Naive thymus-derived CD8-positive, alpha-beta T cell (primary cell): ENCODE measurements around the gene COIL. TPM values are rescaled to one million over a fixed set of nuclear protein-coding genes. Genes with fewer than 3 reads are reported as not detected.
A peak's percentile ranks its signal among the peaks of the same experiment; 100 is the strongest.
"Not testable (repeated sequence)": the region's sequence is repeated elsewhere in the genome, so short reads cannot be mapped to it uniquely, and the experiment has no call there.

Source experiments
- ATAC-seq, 2 donors: fragments of 150-1000 bp; cut with Tn5 transposase in 1 of 2; sonication (Bioruptor Pico), chemical (Tn5 transposase) in 1 of 2; 1 replicate in 1 of 2; 2 replicates in 1 of 2; pipeline ENCODE4 v1.10.0; 2021; ENCODE audit warnings: mild to moderate bottlenecking in 2 of 2, moderate library complexity in 2 of 2
- POLR2A ChIA-PET: fragments of 350-600 bp; sonication (Branson Sonifier 250); formaldehyde crosslinking; loops from one replicate; lab custom pipeline; 2021; ENCODE audit warnings: antibody characterized with exemption; lab: Charles Lee
- DNase-seq, 10 donors: peaks; one replicate each; pipeline versions ENCODE4 v3.0.0 to v3.0.0-alpha.2; 2020 to 2022
- H3K27ac Mint-ChIP-seq, 10 donors: one replicate each; pipeline ENCODE4 v1.8.0; 2020 to 2022; ENCODE audit warnings: mild to moderate bottlenecking in 10 of 10, mixed read lengths in 10 of 10, moderate library complexity in 4 of 10, inconsistent platforms in 1 of 10
- H3K27me3 Mint-ChIP-seq, 5 donors: one replicate each; pipeline ENCODE4 v1.8.0; 2021 to 2022; ENCODE audit warnings: mixed read lengths in 5 of 5
- H3K36me3 Mint-ChIP-seq, 3 donors: one replicate each; pipeline ENCODE4 v1.8.0; 2020 to 2022; ENCODE audit warnings: mixed read lengths in 3 of 3, mild to moderate bottlenecking in 2 of 3, inconsistent platforms in 1 of 3
- H3K4me1 Mint-ChIP-seq, 4 donors: one replicate each; pipeline ENCODE4 v1.8.0; 2021 to 2022; ENCODE audit warnings: mixed read lengths in 4 of 4
- H3K4me3 Mint-ChIP-seq, 10 donors: one replicate each; pipeline ENCODE4 v1.8.0; 2020 to 2022; ENCODE audit warnings: mild to moderate bottlenecking in 10 of 10, mixed read lengths in 10 of 10, moderate library complexity in 6 of 10, inconsistent platforms in 1 of 10
- H3K9me3 Mint-ChIP-seq, 9 donors: one replicate each; pipeline ENCODE4 v1.8.0; 2020 to 2022; ENCODE audit warnings: mixed read lengths in 9 of 9, mild to moderate bottlenecking in 3 of 9, inconsistent platforms in 1 of 9, moderate library complexity in 1 of 9
- polyA plus RNA-seq, 3 donors: library from polyadenylated mRNA; unstranded; fragments of 300-500 nt; fragmentation: Illumina TruSeq; gene quantifications; one replicate each; pipeline ENCODE4 v1.2.3, GENCODE V29; 2021
- total RNA-seq, 8 experiments: library from RNA in 2 of 8; stranded (reverse) in 2 of 8; gene quantifications; one replicate each; pipeline ENCODE4 v1.2.3 and lab custom pipeline; 2021 to 2026

COIL gene
- total and polyA plus RNA-seq, 5 experiments from 2014 or later: 12.0 to 24.2 (median 18.8) TPM

DNA sequence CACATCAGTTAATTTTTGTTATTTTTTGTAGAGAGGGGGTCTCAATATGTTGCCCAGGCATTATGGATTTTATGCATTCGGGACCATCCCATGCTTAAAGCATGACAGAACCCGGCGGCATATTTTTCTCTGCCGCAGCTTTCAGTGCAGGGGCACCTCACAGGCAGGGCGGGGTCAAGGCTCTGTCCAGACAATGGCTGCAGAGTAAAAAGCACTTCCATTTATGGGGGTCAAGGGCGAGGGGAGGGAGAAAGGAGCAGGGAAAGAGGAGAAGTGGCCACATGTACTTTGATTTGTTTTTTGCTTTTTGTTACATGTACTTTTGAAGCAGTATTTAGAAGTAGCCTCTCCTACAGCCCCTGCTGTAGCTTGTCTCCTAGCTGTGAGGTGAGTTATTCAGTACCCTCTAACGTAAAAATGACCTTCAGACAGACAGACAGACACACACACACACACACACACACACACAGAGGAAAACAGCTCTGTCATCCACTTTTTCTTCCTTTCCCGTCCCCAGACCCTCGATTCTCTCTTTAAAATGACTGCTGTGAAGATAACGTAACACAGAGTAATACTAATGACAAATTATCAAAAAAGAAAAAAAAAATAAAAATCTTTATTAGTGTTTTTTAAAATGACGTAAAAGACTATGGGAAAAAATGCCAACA lies 16.2 kb upstream of the COIL start:
- Mint-ChIP-seq H3K27ac (peak overlapping the region in 6 of 10 donors; percentile 32 to 86 (median 55)), H3K4me1 (peaks cover 12 to 28% (median 25%) of the 10 kb centered on the region in 4 donors), H3K27me3 (peaks cover 0 to 3% (median 0%) of the 10 kb centered on the region in 5 donors), H3K4me3 (peak overlapping the region; percentile 57 to 96 (median 75)), H3K36me3 (peaks cover 0 to 2% (median 0%) of the 10 kb centered on the region in 3 donors), H3K9me3 (no peaks in the 10 kb centered on the region)
- DNase-seq: no peak
- POLR2A ChIA-PET: interaction anchor here (1.4 kb wide), 1 partner anchor 31 kb away, joined by 4 read pairs; no protein-coding TSS in a partner anchor
- no peak for ATAC-seq

DNA sequence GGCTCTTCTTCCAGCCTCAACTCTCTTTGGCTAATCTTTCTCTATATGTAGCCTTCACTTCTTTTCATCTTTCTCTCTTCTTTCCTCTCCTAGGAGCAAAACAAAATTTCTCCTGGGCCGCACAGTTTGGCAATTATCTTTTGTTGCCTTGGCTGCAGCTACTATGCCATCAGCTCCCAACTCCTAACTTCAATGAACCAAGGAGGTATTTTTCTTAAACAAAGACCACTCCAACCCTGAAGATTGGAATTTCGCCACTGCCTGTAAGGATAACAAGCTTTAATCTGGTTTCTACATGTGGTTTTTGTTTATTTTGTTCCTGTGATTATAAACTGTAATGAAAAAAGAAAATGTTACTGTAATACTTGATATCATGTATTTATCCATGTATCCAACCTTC lies 14.8 kb upstream of the COIL start:
- H3K27me3 Mint-ChIP-seq: peaks cover 0 to 3% (median 0%) of the 10 kb centered on the region in 5 donors
- no peaks in the 10 kb centered on the region for H3K9me3 Mint-ChIP-seq
- no peaks in the 10 kb centered on the region for H3K36me3 Mint-ChIP-seq
- H3K4me1 Mint-ChIP-seq: peaks cover 12 to 28% (median 25%) of the 10 kb centered on the region in 4 donors
- H3K4me3 Mint-ChIP-seq: no peak overlapping the region
- no peak for DNase-seq
- POLR2A ChIA-PET: no interaction called here
- ATAC-seq: no peak
- H3K27ac Mint-ChIP-seq: no peak overlapping the region

DNA sequence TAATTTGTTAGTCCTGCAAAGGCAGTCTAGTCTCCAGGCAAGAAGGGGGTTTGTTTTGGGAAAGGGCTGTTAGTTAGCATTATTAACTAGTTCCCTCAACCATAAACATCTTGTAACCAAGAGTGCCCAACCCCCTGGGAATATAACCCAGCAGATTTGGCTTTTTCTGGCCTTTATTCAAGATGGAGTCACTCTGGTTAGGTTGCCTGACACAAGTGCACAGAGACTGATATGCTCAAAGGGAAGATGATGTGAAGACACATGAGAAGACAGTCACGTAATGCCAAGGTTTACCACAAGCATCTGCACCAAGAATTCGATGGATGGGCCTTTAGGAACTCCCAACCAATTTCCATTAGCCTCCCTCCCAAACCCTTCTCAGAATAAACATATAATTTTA lies 13.2 kb upstream of the COIL start:
- H3K27me3 Mint-ChIP-seq: peaks cover 0 to 3% (median 0%) of the 10 kb centered on the region in 5 donors
- H3K4me3 Mint-ChIP-seq: no peak overlapping the region
- peaks cover 10 to 24% (median 19%) of the 10 kb centered on the region in 4 donors for H3K4me1 Mint-ChIP-seq
- no peaks in the 10 kb centered on the region for H3K36me3 Mint-ChIP-seq
- ATAC-seq (no peak), DNase-seq (no peak)
- POLR2A ChIA-PET: no interaction called here
- no peaks in the 10 kb centered on the region for H3K9me3 Mint-ChIP-seq
- H3K27ac Mint-ChIP-seq: no peak overlapping the region

DNA sequence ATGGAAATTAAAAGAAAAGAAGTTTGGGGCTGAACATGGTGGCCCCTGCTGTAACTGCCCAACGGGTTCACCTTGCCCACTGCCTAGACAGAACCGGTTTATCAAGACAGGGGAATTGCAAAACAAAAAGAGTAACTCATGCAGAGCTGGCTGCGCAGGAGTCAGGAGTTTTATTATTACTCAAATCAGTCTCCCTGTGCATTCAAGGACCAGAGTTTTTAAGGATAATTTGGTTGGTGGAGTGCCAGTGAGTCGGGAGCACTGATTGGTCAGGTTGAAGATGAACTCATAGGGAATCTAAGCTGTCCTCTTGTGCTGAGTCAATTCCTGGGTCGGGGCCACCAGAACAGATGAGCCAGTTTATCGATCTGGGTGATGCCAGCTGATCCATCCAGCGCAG lies 12.7 kb upstream of the COIL start:
- Mint-ChIP-seq H3K36me3 (no peaks in the 10 kb centered on the region), H3K27me3 (peaks cover 0 to 3% (median 0%) of the 10 kb centered on the region in 5 donors), H3K27ac (no peak overlapping the region), H3K9me3 (no peaks in the 10 kb centered on the region), H3K4me1 (peaks cover 5 to 19% (median 13%) of the 10 kb centered on the region in 4 donors), H3K4me3 (no peak overlapping the region)
- ATAC-seq (no peak), DNase-seq (no peak)
- POLR2A ChIA-PET: no interaction called here

DNA sequence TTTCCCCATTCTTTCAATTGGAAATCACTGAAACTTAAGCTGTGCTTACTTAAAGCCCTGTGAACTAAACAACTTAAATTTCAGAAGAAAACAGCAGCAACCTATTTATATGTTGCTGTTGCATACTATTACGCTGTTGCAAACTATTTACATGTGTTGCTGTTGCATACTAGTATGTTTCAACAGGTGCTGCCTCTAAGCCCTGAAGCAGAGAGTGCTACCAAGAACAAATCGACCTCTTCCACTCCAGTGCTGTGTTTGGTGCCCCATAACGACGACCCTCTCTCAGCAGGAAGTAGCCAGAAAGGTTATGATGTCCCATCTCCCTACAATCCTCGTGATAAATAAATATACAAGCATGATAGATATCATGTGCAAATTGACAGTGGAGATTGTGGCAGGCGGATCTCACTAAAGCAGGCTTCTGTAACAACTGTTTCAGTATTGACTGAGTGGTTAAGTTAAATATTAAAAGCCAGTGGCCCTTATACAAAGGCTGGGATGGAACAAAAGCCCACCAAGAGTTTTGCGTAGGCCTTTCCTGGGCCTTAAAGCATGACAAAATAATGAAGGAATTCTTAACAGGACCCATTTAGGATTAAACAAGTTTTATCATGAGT lies 11.4 kb upstream of the COIL start:
- POLR2A ChIA-PET: no interaction called here
- H3K36me3 Mint-ChIP-seq: no peaks in the 10 kb centered on the region
- H3K27me3 Mint-ChIP-seq: peaks cover 0 to 3% (median 0%) of the 10 kb centered on the region in 5 donors
- H3K4me3 Mint-ChIP-seq: no peak overlapping the region
- H3K9me3 Mint-ChIP-seq: no peaks in the 10 kb centered on the region
- H3K27ac Mint-ChIP-seq: no peak overlapping the region
- no peak for ATAC-seq
- H3K4me1 Mint-ChIP-seq: peaks cover under 1 to 7% (median 5%) of the 10 kb centered on the region in 4 donors
- DNase-seq: no peak

DNA sequence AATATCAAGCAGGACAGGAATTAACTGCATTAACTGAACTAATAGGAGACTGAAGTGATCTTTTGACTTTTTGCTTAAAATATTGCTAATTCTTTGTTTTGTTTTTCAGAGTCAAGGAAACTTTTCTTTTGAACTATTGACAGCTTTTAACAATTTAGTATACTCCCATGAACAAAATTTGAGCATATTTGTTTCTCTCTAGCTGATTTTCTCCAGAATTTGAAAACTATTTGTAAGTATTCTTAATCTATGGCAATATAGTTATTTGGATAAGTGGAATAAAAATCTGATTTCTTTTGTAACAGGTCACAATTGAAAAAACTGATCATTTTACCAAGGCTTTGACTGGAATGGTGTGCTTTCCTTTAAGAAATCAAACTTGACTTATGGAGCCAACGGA lies 10.1 kb upstream of the COIL start:
- POLR2A ChIA-PET: interaction anchor here (0.6 kb wide), 1 partner anchor 27 kb away, joined by 3 read pairs; no protein-coding TSS in a partner anchor

DNA sequence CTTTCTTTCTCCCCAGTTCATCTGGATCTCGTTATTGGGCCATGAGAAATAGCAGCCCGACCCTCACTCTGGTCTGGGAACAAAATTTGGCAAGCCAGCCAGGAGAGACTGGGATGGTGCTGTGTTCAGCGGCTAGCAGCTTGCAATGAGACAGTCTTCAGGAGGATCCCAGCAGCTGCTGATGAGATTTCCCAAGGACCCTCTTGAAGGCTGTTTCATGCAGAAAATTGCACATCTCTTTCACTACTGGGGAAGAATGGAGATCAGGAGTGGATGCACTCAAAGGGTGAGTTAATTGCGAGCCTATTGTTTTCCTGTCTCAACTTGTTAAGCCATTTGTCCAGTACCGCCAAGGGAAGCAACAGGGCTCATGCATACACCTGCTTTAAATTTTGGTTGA lies 5.5 kb upstream of the COIL start:
- H3K27ac Mint-ChIP-seq: no peak overlapping the region
- H3K27me3 Mint-ChIP-seq: peaks cover 0 to 4% (median 0%) of the 10 kb centered on the region in 5 donors
- H3K4me1 Mint-ChIP-seq: no peaks in the 10 kb centered on the region
- no peaks in the 10 kb centered on the region for H3K9me3 Mint-ChIP-seq
- no peak overlapping the region for H3K4me3 Mint-ChIP-seq
- ATAC-seq (no peak), DNase-seq (no peak)
- no peaks in the 10 kb centered on the region for H3K36me3 Mint-ChIP-seq
- POLR2A ChIA-PET: no interaction called here

More for the DNA sequence above, 10.1 kb upstream of the COIL start:
- ATAC-seq (no peak), DNase-seq (no peak)
- Mint-ChIP-seq H3K9me3 (no peaks in the 10 kb centered on the region), H3K36me3 (no peaks in the 10 kb centered on the region), H3K27ac (no peak overlapping the region), H3K4me3 (no peak overlapping the region), H3K27me3 (peaks cover 0 to 3% (median 0%) of the 10 kb centered on the region in 5 donors), H3K4me1 (no peaks in the 10 kb centered on the region)

DNA sequence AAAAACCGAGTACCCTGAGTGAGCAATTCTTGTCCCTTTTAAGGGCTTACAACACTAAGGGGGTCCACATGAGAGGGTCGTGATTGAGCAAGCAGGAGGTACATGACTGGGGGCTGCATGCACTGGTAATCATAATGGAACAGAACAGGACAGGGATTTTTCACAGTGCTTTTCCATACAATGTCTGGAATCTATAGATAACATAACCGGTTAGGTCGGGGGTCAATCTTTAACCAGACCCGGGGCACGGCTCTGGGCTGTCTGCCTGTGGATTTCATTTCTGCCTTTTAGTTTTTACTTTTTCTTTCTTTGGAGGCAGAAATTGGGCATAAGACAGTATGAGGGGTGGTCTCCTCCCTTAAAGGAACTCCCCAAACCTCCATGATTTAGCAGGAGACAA lies 4.8 kb upstream of the COIL start:
- H3K4me3 Mint-ChIP-seq, H3K4me1 Mint-ChIP-seq, H3K27me3 Mint-ChIP-seq, DNase-seq, ATAC-seq, H3K9me3 Mint-ChIP-seq, H3K36me3 Mint-ChIP-seq, POLR2A ChIA-PET, H3K27ac Mint-ChIP-seq: not testable (repeated sequence)

DNA sequence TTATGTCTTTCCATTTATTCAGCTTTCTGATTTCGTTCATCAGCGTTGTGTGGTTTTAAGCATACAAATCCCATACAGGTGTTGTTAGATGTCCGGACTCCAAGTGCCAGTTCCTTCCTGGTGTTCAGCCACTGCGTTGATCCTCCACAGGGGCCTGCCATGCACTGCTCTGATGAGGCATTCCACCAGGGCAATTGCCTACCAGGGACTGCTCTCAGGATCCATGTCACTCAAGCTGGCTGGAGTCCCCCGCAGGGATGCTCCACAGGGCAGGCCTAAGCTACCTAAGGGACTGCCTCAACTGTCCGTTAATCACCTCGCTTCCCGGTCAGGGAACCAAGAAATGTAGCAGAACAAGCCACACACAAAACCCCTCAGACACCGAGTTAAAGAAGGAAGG lies 4.4 kb upstream of the COIL start:
- H3K4me3 Mint-ChIP-seq, H3K27ac Mint-ChIP-seq, H3K27me3 Mint-ChIP-seq, H3K36me3 Mint-ChIP-seq, H3K4me1 Mint-ChIP-seq, DNase-seq, H3K9me3 Mint-ChIP-seq, ATAC-seq, POLR2A ChIA-PET: not testable (repeated sequence)

DNA sequence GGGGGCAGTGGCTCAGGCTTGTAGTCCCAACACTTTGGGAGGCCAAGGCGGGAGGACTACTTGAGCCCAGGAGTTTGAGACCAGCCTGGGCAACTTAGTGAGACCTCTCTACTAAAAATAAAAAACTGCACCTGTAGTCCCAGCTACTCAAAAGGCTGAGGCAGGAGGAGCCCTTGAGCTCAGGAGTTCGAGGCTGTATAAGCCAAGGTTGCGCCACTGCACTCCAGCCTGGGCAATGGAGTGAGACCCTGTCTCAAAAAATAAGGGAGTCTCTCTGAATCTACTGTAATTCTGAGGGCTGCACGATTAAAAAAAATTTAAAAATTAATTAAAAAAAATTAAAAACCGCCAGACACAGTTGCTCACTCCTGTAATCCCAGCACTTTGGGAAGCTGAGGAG lies 3.9 kb downstream of the COIL start:
- no peak for DNase-seq
- no peaks in the 10 kb centered on the region for H3K27me3 Mint-ChIP-seq
- H3K4me3 Mint-ChIP-seq: no peak overlapping the region
- POLR2A ChIA-PET: interaction anchor here (0.6 kb wide), 1 partner anchor 1558 kb away, joined by 3 read pairs; no protein-coding TSS in a partner anchor
- no peak for ATAC-seq
- peak overlapping the region in 1 of 10 donors; percentile 15 for H3K27ac Mint-ChIP-seq
- peaks cover 0 to 25% (median 0%) of the 10 kb centered on the region in 3 donors for H3K36me3 Mint-ChIP-seq
- no peaks in the 10 kb centered on the region for H3K9me3 Mint-ChIP-seq
- H3K4me1 Mint-ChIP-seq: peaks cover 12 to 54% (median 26%) of the 10 kb centered on the region in 4 donors

DNA sequence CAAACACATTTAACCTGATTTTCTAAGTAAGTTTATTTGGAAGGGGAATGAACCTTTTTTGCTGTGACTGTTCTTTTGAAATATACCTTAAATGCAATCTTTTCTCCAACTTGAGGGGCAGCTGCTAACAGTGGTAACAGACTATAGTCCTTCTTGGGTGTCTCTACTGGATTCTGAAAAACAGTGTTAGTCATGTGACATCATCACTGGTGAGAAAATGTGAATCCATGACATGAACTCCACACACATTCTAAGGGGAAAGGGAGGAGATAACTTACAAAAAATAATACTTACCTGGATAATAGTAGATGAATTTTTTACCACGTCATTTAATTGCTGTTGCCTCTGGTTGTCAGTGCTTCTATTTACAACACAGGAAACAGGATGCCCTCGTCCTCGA lies 11.3 kb downstream of the COIL start:
- peaks cover 0 to 11% (median 4%) of the 10 kb centered on the region in 4 donors for H3K4me1 Mint-ChIP-seq
- H3K4me3 Mint-ChIP-seq: no peak overlapping the region
- no peaks in the 10 kb centered on the region for H3K9me3 Mint-ChIP-seq
- POLR2A ChIA-PET: no interaction called here
- peak overlapping the region in 4 of 10 donors; percentile 18 to 84 (median 42) for H3K27ac Mint-ChIP-seq
- H3K27me3 Mint-ChIP-seq: no peaks in the 10 kb centered on the region
- DNase-seq (no peak), ATAC-seq (no peak)
- peaks cover 0 to 73% (median 20%) of the 10 kb centered on the region in 3 donors for H3K36me3 Mint-ChIP-seq

DNA sequence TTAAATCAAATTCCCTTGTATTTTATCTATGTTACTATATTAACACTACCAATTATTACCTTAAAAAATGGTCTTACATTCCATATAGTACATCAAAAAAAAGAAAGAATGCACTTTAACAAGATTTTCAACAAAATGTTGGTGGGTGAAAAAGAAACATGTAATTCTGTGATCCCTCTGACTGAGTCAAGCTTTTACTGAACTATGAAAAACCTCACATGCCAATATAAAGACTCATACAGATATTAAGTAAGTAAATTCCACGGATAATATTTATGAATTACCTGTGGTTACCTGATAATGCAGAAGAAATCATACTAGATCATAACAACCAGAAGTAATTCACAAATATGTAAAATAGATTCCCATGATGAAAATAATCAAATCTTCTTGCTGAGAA lies 12.4 kb downstream of the COIL start:
- H3K4me1 Mint-ChIP-seq: peaks cover 0 to 9% (median 4%) of the 10 kb centered on the region in 4 donors
- DNase-seq (no peak), ATAC-seq (no peak)
- POLR2A ChIA-PET: no interaction called here
- no peaks in the 10 kb centered on the region for H3K9me3 Mint-ChIP-seq
- H3K36me3 Mint-ChIP-seq: peaks cover 0 to 82% (median 20%) of the 10 kb centered on the region in 3 donors
- H3K27me3 Mint-ChIP-seq: no peaks in the 10 kb centered on the region
- H3K27ac Mint-ChIP-seq: no peak overlapping the region
- H3K4me3 Mint-ChIP-seq: no peak overlapping the region

DNA sequence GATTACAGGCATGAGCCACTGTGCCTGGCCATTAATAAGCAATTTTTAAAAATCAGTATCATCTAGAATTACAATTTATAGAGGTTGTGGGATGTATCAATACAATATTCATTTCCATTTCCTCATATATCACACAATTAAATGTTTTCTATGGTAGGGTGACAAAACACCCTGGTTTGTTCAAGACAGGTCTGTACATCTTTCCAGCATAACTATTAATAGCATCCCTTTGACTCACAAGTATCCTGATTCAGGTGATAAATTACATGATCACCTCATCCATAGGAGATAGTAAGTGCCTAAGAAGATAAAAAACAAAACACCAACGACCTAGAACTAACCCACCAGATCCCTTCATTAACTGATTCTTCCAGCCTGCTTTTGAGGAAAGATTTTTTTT lies 13.1 kb downstream of the COIL start:
- DNase-seq (no peak), ATAC-seq (no peak)
- POLR2A ChIA-PET: no interaction called here
- Mint-ChIP-seq H3K27ac (peak overlapping the region in 3 of 10 donors; percentile 1 to 43 (median 19)), H3K9me3 (no peaks in the 10 kb centered on the region), H3K36me3 (peaks cover 0 to 84% (median 20%) of the 10 kb centered on the region in 3 donors), H3K27me3 (no peaks in the 10 kb centered on the region), H3K4me3 (no peak overlapping the region), H3K4me1 (peaks cover 0 to 9% (median 3%) of the 10 kb centered on the region in 4 donors)
